ENCODE measurements around the gene PCDHA11.

PCDHA11 gene

GRCh38 chr5:140877262-140877581 is 8.5 kb downstream of the PCDHA11 start:
- Histone ChIP-seq H3K9me3 (ENCODE audit: control insufficient read depth in 5 of 5, low read length in 5 of 5) (peaks cover 2 to 21% (median 16%) of the 10 kb centered on the region in 5 donors), H3K27me3 (ENCODE audit: control insufficient read depth in 5 of 5, insufficient read depth in 4 of 5, low read length in 5 of 5) (peaks cover 0 to 16% (median 3%) of the 10 kb centered on the region in 5 donors)

GRCh38 chr5:140881889-140882590 is 13.3 kb downstream of the PCDHA11 start, which contains the start of gene PCDHA13:
TSS of gene PCDHA13 (plus strand) at chr5:140882124. CDS start at chr5:140882269, 145 bp downstream.
- Histone ChIP-seq H3K9ac (ENCODE audit: low read length in 5 of 5) (no peak within 1 kb of the TSS), H3K27me3 (ENCODE audit: control insufficient read depth in 5 of 5, insufficient read depth in 4 of 5, low read length in 5 of 5) (peaks cover 0 to 13% (median 4%) of the 10 kb centered on the region in 5 donors), H3K4me1 (ENCODE audit: control insufficient read depth in 5 of 5, insufficient read depth in 5 of 5, low read length in 5 of 5) (peaks cover 0 to 9% (median 0%) of the 10 kb centered on the region in 5 donors), H3K36me3 (ENCODE audit: control insufficient read depth in 5 of 5, insufficient read depth in 5 of 5, low read length in 5 of 5) (no peaks in the 10 kb centered on the region), H3K27ac (ENCODE audit: low read depth, low read length) (no peak within 1 kb of the TSS), H3K9me3 (ENCODE audit: control insufficient read depth in 5 of 5, low read length in 5 of 5) (peaks cover 2 to 30% (median 25%) of the 10 kb centered on the region in 5 donors), H3K4me3 (ENCODE audit: low read depth in 1 of 5, low read length in 5 of 5) (peak within 1 kb of the TSS; percentile 27 to 69 (median 61))

More at GRCh38 chr5:140877262-140877581, 8.5 kb downstream of the PCDHA11 start:
- H3K4me3 ChIP-seq (ENCODE audit: low read depth in 1 of 5, low read length in 5 of 5), result peak overlapping the region in 1 of 5 donors; percentile 7
- H3K27ac ChIP-seq (ENCODE audit: low read depth, low read length), result no peak overlapping the region
- no peak overlapping the region for H3K9ac ChIP-seq (ENCODE audit: low read length in 5 of 5)
- peaks cover 0 to 5% (median 0%) of the 10 kb centered on the region in 5 donors for H3K4me1 ChIP-seq (ENCODE audit: control insufficient read depth in 5 of 5, insufficient read depth in 5 of 5, low read length in 5 of 5)
- no peaks in the 10 kb centered on the region for H3K36me3 ChIP-seq (ENCODE audit: control insufficient read depth in 5 of 5, insufficient read depth in 5 of 5, low read length in 5 of 5)

GRCh38 chr5:140882591-140882899 is 13.8 kb downstream of the PCDHA11 start:
- H3K27ac ChIP-seq (ENCODE audit: low read depth, low read length), result no peak overlapping the region
- no peaks in the 10 kb centered on the region for H3K36me3 ChIP-seq (ENCODE audit: control insufficient read depth in 5 of 5, insufficient read depth in 5 of 5, low read length in 5 of 5)
- peaks cover 2 to 25% (median 20%) of the 10 kb centered on the region in 5 donors for H3K9me3 ChIP-seq (ENCODE audit: control insufficient read depth in 5 of 5, low read length in 5 of 5)
- peaks cover 0 to 8% (median 4%) of the 10 kb centered on the region in 5 donors for H3K27me3 ChIP-seq (ENCODE audit: control insufficient read depth in 5 of 5, insufficient read depth in 4 of 5, low read length in 5 of 5)
- H3K9ac ChIP-seq (ENCODE audit: low read length in 5 of 5), result no peak overlapping the region
- H3K4me3 ChIP-seq (ENCODE audit: low read depth in 1 of 5, low read length in 5 of 5), result peak overlapping the region; percentile 27 to 67 (median 51)
- peaks cover 0 to 9% (median 0%) of the 10 kb centered on the region in 5 donors for H3K4me1 ChIP-seq (ENCODE audit: control insufficient read depth in 5 of 5, insufficient read depth in 5 of 5, low read length in 5 of 5)

DNA sequence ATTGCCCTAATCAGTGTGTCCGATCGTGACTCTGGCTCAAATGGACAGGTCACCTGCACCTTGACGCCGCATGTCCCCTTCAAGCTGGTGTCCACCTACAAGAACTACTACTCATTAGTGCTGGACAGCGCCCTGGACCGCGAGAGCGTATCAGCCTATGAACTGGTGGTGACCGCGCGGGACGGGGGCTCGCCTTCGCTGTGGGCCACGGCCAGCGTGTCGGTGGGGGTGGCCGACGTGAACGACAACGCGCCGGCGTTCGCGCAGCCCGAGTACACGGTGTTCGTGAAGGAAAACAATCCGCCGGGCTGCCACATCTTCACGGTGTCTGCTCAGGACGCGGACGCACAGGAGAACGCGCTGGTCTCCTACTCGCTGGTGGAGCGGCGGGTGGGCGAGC is 14.6 kb downstream of the PCDHA11 start:
- Histone ChIP-seq H3K4me1 (ENCODE audit: control insufficient read depth in 5 of 5, insufficient read depth in 5 of 5, low read length in 5 of 5) (peaks cover 0 to 9% (median 0%) of the 10 kb centered on the region in 5 donors), H3K9me3 (ENCODE audit: control insufficient read depth in 5 of 5, low read length in 5 of 5) (peaks cover 2 to 24% (median 19%) of the 10 kb centered on the region in 5 donors), H3K27ac (ENCODE audit: low read depth, low read length) (no peak overlapping the region), H3K9ac (ENCODE audit: low read length in 5 of 5) (no peak overlapping the region), H3K27me3 (ENCODE audit: control insufficient read depth in 5 of 5, insufficient read depth in 4 of 5, low read length in 5 of 5) (peaks cover 0 to 7% (median 4%) of the 10 kb centered on the region in 5 donors), H3K36me3 (ENCODE audit: control insufficient read depth in 5 of 5, insufficient read depth in 5 of 5, low read length in 5 of 5) (no peaks in the 10 kb centered on the region), H3K4me3 (ENCODE audit: low read depth in 1 of 5, low read length in 5 of 5) (peak overlapping the region in 1 of 5 donors; percentile 17)

DNA sequence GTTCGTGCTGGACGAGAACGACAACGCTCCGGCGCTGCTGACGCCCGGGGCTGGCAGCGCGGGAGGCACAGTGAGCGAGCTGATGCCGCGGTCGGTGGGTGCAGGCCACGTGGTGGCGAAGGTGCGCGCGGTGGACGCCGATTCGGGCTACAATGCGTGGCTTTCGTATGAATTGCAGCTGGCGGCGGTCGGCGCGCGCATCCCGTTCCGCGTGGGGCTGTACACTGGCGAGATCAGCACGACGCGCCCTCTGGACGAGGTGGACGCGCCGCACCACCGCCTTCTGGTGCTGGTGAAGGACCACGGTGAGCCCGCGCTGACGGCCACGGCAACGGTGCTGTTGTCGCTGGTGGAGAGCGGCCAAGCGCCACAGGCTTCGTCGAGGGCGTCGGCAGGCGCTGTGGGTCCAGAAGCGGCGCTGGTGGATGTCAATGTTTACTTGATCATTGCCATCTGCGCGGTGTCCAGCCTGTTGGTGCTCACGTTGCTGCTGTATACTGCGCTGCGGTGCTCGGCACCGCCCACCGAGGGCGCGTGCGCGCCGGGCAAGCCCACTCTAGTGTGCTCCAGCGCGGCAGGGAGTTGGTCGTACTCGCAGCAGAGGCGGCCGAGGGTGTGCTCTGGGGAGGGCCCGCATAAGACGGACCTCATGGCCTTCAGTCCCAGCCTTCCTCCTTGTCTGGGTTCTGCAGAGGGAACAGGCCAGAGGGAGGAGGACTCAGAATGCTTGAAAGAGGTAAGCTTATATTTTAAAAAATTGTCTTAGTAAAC is 15.4 kb downstream of the PCDHA11 start:
- Histone ChIP-seq H3K36me3 (ENCODE audit: control insufficient read depth in 5 of 5, insufficient read depth in 5 of 5, low read length in 5 of 5) (no peaks in the 10 kb centered on the region), H3K9me3 (ENCODE audit: control insufficient read depth in 5 of 5, low read length in 5 of 5) (peaks cover 2 to 24% (median 19%) of the 10 kb centered on the region in 5 donors), H3K9ac (ENCODE audit: low read length in 5 of 5) (no peak overlapping the region), H3K27me3 (ENCODE audit: control insufficient read depth in 5 of 5, insufficient read depth in 4 of 5, low read length in 5 of 5) (peaks cover 0 to 7% (median 4%) of the 10 kb centered on the region in 5 donors), H3K27ac (ENCODE audit: low read depth, low read length) (no peak overlapping the region), H3K4me3 (ENCODE audit: low read depth in 1 of 5, low read length in 5 of 5) (peak overlapping the region in 1 of 5 donors; percentile 17), H3K4me1 (ENCODE audit: control insufficient read depth in 5 of 5, insufficient read depth in 5 of 5, low read length in 5 of 5) (peaks cover 0 to 9% (median 0%) of the 10 kb centered on the region in 5 donors)

DNA sequence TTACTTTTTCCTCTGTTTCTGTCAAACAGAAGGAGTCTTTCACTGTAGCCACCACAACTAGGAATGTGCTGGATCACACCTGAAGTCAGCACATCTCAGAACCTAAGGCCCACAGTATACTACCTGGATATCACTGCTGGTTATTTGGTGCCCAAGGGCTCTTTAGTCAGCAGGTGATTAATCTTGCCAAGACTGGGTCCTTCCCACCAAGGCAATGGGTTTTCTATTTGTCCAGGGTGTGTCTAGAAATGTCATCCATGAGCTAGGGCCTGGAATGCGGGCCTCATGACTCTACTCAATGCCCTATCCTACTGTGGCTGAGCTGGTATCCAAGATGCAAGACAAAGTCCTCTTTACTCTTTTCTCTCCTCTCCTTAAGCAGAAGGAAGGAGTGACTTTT is 47.6 kb downstream of the PCDHA11 start:
- Histone ChIP-seq H3K9me3 (ENCODE audit: control insufficient read depth in 5 of 5, low read length in 5 of 5) (peaks cover 0 to 13% (median 5%) of the 10 kb centered on the region in 5 donors), H3K4me3 (ENCODE audit: low read depth in 1 of 5, low read length in 5 of 5) (no peak overlapping the region), H3K9ac (ENCODE audit: low read length in 5 of 5) (no peak overlapping the region), H3K27ac (ENCODE audit: low read depth, low read length) (no peak overlapping the region), H3K36me3 (ENCODE audit: control insufficient read depth in 5 of 5, insufficient read depth in 5 of 5, low read length in 5 of 5) (no peaks in the 10 kb centered on the region), H3K4me1 (ENCODE audit: control insufficient read depth in 5 of 5, insufficient read depth in 5 of 5, low read length in 5 of 5) (no peaks in the 10 kb centered on the region), H3K27me3 (ENCODE audit: control insufficient read depth in 5 of 5, insufficient read depth in 4 of 5, low read length in 5 of 5) (no peaks in the 10 kb centered on the region)

Measured in subcutaneous abdominal adipose tissue (tissue), 5 donors.